ENCODE measurements around the gene ARMS2.

Gene ARMS2
- total RNA-seq = 0 reads per million in 2 experiments

- DNase-seq (ENCODE audit: low read depth) = no peak
Measured at GRCh38 chr10:122454603-122455080, at the start of gene ARMS2. ARMS2 (plus strand) TSS chr10:122454653; CDS start chr10:122454728, 75 bp downstream.

GRCh38 chr10:122407375-122408125, 46.9 kb upstream of the ARMS2 start:
- no peak for DNase-seq (ENCODE audit: low read depth)

DNA sequence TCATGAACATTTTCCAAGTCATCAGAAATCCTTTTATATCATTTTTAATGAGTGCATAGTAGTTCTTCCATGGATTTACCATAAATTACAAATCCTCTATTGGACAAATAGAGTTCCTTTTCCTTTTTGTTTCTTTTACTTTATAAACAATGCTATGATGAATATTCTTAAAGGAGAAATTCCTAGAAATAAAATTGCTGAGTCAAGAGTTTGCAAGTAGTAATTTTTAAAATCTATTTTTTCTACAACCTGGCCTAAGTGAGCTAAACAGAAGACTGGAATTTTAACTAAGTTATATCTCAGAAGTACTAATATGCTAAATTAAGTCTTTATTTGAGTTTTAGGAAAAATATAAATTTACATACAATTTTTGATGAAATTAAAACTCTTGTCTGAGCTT, 41.1 kb upstream of the ARMS2 start:
- no peak for DNase-seq (ENCODE audit: low read depth)

- DNase-seq (ENCODE audit: low read depth) = no peak
Measured at GRCh38 chr10:122417667-122418066, 36.8 kb upstream of the ARMS2 start.

- DNase-seq (ENCODE audit: low read depth) = no peak
Measured at GRCh38 chr10:122419016-122419415, 35.4 kb upstream of the ARMS2 start.

DNA sequence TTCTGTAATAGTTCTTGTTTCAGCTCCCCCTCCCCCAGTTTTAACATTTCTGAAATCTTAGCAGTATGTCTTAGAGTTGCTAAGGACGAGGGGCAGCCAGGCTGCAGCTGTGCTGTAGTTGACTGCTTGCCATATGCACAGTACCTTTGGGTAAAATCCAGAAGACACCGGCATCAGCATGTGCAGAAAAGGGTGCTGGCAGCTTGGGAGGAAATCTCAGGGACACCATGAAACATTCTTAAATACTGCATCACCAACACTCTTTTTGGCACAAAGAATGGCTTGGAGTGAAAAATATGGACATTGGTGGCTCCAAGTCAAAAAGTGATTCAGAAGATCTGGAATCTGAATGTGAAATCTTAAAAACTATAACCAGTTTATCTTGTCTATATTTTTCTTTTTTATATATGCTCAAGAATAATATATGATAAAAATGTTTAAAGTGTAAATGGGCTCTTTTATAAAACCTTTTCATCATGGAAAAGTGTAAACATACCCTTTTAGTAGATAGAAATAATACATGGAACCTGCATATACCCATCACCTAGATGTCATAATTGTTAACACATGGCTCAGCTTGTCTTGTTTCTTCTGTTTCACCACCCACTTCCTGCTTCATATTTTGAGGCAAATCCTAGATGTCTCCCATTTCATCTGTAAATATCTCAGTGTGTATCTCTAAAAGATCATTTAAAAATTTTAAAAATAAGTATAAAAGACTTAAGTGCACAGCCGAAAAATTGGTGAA, 34.4 kb upstream of the ARMS2 start:
- no peak for DNase-seq (ENCODE audit: low read depth)

DNA sequence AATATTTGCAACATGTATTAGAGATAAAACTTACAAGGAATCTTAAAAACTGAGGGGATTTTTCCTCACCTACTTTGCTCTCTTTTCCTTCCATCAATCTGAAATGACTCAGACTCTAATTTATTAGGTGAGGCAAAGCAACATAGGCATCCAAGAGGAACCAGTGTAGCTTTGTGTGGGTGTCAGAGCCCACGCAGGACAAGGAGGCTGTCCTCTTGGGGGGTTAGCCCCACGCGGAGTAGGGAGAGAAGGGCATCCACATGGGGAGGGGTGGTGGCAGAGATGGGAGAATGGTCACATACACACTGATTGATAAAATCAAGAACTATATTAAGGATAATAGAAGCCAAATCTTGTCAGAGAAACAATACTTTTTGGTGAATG, 33.8 kb upstream of the ARMS2 start:
- DNase-seq (ENCODE audit: low read depth) = no peak

GRCh38 chr10:122421054-122421625, 33.3 kb upstream of the ARMS2 start:
- DNase-seq (ENCODE audit: low read depth) = no peak

DNA sequence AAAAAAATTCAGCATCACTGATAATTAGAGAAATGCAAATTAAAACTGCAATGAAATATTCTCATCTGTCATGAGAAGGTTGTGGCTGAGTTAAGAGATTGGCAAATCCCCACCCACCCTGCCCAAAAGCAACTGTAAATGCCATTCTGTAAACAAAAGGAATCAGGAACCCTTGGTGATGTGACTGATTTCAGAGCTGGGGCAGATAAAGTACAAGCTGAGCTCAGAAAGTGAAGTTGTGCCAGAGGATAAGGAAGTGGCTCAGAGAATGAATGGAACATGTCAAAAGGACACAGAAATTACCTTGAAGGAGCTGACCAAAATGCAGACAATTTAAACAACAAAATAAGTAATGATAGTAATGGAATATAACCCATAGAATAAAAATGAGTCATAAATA, 32.7 kb upstream of the ARMS2 start:
- DNase-seq (ENCODE audit: low read depth) = no peak

DNA sequence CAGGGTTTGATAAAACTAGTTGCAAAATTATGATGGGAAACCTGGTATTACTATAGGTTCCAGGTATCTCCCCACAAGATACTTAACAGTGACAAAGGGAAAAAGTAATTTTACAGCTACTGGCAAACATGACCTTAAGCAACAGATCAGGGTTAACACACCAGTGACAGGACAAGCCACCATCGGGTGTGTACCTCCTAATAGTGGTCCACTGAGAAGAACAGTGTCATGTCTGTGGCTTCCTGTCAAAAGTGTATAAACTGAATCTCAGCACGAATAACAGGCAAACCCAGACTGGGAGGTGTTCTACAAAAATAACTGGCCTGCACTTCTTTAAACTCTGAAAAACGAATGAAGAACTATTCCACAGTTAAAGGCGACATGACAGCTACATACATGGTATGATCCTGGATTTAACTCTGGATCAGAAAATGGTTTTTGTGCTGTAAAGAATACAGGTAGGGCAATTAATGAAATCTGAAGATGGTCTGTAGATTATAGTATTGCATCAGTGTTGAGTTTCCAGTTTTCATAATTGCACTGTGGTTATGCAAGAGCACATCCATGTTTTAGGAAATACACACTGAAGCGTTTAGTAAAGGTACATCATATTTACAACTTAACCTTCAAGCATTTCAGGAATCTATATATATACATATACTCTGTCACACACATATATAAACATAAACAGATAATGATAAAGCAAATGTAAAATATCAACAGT, 32.0 kb upstream of the ARMS2 start:
- DNase-seq (ENCODE audit: low read depth) = no peak

- DNase-seq (ENCODE audit: low read depth) = no peak
Measured at GRCh38 chr10:122424059-122424458, 30.4 kb upstream of the ARMS2 start.

GRCh38 chr10:122426829-122427228, 27.6 kb upstream of the ARMS2 start:
- no peak for DNase-seq (ENCODE audit: low read depth)

DNA sequence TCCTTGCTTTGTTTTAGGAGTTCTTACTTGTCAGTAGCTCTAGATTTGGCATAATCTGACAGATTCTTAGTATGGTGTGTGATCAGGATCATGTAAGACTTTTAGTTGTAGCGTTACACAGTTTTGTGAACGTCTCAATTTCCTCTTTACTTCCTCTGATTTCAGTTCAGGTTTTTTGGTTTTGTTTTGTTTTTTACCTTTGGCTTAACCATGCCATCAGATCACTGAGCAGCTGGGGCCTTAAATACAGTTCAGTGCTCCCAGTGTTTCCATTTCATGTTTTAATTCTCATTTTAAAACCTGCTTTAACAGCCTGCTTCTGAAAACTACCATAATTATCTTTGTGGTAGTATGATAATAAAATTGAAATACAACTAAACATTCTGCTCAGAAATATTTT, 27.2 kb upstream of the ARMS2 start:
- DNase-seq (ENCODE audit: low read depth) = no peak

GRCh38 chr10:122435212-122435827, 19.1 kb upstream of the ARMS2 start:
- DNase-seq (ENCODE audit: low read depth) = no peak

GRCh38 chr10:122441961-122442360, 12.5 kb upstream of the ARMS2 start:
- DNase-seq (ENCODE audit: low read depth) = no peak

- no peak for DNase-seq (ENCODE audit: low read depth)
Measured at GRCh38 chr10:122445469-122445868, 9.0 kb upstream of the ARMS2 start.

DNA sequence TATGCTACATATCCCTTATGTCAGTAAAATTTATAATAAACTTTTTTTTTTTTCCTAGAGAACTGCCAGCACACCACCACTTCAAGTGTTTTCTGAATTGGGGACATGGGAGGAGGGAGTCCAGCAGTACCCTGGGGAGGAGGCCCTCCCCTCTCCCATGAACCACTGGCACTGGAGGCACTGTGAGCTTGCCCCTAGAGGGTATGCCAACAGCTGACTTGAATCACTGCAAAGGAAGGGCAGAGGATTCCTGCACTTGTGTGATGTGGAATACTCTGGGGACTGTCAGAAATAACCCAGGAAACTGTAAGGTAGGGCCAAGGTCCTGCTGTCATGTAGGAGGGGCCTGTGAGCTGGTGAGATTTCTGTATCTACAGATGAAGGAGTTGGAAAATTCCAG, 8.5 kb upstream of the ARMS2 start:
- DNase-seq (ENCODE audit: low read depth) = no peak

- DNase-seq (ENCODE audit: low read depth) = no peak
Measured at GRCh38 chr10:122446668-122447423, 7.6 kb upstream of the ARMS2 start.

- no peak for DNase-seq (ENCODE audit: low read depth)
Measured at GRCh38 chr10:122448600-122448999, 5.9 kb upstream of the ARMS2 start.

GRCh38 chr10:122449153-122449552, 5.3 kb upstream of the ARMS2 start:
- no peak for DNase-seq (ENCODE audit: low read depth)

GRCh38 chr10:122450353-122450990, 4.0 kb upstream of the ARMS2 start:
- DNase-seq (ENCODE audit: low read depth) = no peak
